Measurements from ENCODE around the gene DCUN1D1.
"Not testable (repeated sequence)": the region's sequence is repeated elsewhere in the genome, so short reads cannot be mapped to it uniquely, and the experiment has no call there.

The DCUN1D1 gene

DNA sequence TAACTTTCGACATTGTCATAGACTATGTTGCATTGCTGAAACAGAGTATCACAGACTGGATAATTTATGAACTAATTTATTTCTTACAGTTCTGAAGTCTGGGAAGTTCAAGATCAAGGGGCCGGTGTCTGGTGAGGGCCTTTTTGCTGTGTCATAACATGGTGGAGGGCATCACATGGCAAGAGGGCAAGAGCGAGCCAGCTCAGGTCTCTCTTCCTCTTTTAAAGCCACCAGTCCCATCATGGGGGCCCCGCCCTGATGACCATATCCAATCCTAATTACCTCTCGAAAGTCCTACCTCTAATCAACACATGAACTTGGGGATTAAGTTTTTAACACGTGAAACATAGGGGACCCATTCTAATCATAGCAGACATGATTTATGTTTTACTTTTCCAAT, 33.5 kb upstream of the DCUN1D1 start:
- no peak for DNase-seq (ENCODE audit: extremely low read depth, low read depth)
- no peak overlapping the region for H3K4me3 ChIP-seq (replicated peaks; ENCODE audit: low read depth, low read length)
- TF ChIP-seq, protein P1, sequence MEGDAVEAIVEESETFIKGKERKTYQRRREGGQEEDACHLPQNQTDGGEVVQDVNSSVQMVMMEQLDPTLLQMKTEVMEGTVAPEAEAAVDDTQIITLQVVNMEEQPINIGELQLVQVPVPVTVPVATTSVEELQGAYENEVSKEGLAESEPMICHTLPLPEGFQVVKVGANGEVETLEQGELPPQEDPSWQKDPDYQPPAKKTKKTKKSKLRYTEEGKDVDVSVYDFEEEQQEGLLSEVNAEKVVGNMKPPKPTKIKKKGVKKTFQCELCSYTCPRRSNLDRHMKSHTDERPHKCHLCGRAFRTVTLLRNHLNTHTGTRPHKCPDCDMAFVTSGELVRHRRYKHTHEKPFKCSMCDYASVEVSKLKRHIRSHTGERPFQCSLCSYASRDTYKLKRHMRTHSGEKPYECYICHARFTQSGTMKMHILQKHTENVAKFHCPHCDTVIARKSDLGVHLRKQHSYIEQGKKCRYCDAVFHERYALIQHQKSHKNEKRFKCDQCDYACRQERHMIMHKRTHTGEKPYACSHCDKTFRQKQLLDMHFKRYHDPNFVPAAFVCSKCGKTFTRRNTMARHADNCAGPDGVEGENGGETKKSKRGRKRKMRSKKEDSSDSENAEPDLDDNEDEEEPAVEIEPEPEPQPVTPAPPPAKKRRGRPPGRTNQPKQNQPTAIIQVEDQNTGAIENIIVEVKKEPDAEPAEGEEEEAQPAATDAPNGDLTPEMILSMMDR (IDR thresholded peaks at IDR 0.05; ENCODE audit: low read depth, low read length, missing control alignments): no peak

DNA sequence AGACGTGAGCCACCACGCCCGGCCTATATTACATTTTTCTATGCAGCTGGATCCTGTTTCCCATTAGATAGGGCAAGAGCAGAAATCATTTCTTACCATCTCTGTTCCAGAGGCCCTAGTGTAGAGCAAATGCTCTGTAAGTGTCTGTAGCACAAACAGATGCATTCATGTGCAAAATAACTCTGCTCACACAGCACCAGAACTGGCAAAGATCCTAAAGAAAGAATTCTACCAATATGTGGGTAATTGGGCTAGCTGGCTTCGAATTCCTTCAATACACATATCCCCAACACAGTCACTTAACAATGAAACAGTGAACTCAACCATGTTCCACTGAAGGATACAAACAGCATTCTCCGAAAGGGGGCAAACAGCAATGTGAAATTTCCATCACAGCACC, 32.7 kb upstream of the DCUN1D1 start:
- TF ChIP-seq, protein P1 (IDR thresholded peaks at IDR 0.05; ENCODE audit: low read depth, low read length, missing control alignments): no peak

DNA sequence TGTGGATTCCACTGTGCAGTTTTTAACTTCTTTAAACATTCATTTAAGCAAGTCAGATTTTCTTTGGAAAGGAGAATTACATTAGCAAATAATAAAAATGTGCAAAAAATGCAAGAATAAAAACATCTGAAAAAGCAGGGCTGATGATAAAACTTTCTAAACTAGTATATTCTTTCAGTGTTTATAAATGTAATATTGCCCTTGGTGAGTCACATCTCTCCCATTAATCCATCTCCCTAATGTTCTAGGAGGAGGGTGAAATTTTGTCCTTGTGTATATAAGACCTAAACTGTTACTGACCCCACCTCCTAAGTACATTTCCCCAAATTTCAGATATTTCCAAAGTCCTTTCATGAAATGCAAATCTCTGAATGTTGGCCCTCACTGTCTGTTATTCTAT, 28.5 kb upstream of the DCUN1D1 start:
- DNase-seq (ENCODE audit: extremely low read depth, low read depth): no peak
- TF ChIP-seq, protein P1 (IDR thresholded peaks at IDR 0.05; ENCODE audit: low read depth, low read length, missing control alignments): no peak
- H3K4me3 ChIP-seq (replicated peaks; ENCODE audit: low read depth, low read length): no peak overlapping the region

More for the DNA sequence above, 32.7 kb upstream of the DCUN1D1 start:
- no peak for DNase-seq (ENCODE audit: extremely low read depth, low read depth)
- no peak overlapping the region for H3K4me3 ChIP-seq (replicated peaks; ENCODE audit: low read depth, low read length)

DNA sequence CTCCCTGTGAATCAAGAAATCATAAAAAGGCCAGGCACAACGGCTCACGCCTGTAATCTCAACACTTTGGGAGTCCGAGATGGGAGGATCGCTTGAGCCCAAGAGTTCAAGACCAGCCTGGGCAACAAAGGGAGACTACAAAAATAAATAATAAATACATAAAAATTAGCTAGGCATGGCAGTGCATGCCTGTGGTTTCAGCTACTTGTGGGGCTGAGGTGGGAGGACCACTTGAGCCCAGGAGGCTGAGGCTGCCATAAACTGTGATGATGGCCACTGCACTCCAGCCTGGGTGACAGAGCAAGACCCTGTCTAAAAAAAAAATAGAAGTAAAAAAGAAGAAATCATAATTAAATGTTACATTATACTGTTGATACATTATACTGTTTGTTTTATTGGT, 28.0 kb upstream of the DCUN1D1 start:
- no peak overlapping the region for H3K4me3 ChIP-seq (replicated peaks; ENCODE audit: low read depth, low read length)
- TF ChIP-seq, protein P1 (IDR thresholded peaks at IDR 0.05; ENCODE audit: low read depth, low read length, missing control alignments): no peak
- no peak for DNase-seq (ENCODE audit: extremely low read depth, low read depth)

DNA sequence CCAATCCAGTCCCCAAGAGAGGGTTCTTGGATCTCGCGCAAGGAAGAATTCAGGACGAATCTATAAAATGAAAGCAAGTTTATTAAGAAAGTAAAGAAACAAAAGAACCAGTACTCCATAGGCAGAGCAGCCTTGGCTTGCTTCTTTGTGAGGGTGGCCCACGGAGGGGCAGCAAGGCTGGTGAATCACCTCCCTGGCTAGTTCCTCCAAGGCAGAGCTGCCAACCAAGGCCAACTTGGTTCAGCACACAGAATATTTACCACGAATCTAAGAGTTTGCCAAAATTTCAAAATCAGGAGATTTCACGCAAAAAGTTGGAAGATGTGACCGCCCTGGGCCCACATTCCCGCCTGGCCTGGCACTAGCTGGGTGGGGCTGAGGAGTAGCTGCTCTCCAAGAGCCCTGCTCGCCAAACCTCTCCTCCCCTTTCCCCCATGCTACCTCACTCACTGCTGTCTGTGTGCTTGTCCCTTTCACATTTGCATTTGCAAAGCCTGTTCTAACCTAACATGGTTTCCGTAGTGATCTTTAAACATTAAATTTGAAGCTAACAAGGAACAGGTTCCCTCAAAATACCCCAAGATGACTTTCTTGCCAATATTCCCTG, 26.2 kb upstream of the DCUN1D1 start:
- TF ChIP-seq, protein P1 (IDR thresholded peaks at IDR 0.05; ENCODE audit: low read depth, low read length, missing control alignments): no peak
- no peak for DNase-seq (ENCODE audit: extremely low read depth, low read depth)
- H3K4me3 ChIP-seq (replicated peaks; ENCODE audit: low read depth, low read length): no peak overlapping the region

DNA sequence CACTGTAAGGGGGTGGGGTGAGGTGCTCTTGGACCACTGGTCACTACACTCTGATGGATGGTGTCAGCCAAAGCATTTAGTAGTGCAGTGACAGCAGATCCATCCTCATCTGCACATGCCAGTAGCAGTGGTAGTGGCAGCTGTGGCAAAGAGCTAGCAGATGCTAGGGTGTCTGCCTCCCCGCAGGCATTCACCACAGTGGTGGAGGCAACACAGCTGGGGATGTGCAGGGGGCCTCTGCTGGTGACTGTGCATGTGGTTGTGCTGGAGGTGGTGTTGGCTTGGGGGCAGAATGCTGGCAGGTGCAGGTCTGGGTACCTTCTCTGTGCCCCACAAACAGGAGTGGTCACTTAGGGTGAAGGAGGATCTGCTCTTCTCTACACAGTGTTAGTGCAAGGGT, 19.4 kb upstream of the DCUN1D1 start:
- TF ChIP-seq, protein P1 (IDR thresholded peaks at IDR 0.05; ENCODE audit: low read depth, low read length, missing control alignments): no peak
- no peak for DNase-seq (ENCODE audit: extremely low read depth, low read depth)
- H3K4me3 ChIP-seq (replicated peaks; ENCODE audit: low read depth, low read length): no peak overlapping the region

DNA sequence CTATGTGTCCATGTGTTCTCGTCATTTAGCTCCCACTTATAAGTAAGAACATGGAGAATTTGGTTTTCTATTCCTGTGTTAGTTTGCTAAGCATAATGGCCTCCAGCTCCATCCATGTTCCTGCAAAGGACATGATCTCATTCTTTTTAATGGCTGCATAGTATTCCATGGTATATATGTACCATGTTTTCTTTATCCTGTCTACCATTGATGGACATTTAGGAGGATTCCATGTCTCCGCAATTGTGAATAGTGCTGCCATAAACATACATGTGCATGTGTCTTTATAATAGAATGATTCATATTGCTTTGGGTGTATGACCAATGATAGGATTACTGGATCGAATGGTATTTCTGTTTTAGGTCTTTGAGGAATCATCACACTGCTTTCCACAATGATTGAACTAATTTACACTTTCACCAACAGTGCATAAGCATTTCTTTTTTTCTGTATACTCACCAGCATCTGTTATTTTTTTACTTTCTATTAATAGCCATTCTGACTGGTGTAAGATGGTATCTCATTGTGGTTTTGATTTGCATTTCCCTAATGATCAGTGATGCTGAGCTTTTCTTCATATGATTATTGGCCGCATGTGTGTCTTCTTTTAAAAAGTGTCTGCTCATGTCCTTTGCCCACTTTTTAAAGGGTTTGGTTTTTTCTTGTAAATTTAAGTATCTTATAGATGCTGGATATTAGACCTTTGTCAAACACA, 13.3 kb upstream of the DCUN1D1 start:
- H3K4me3 ChIP-seq (replicated peaks; ENCODE audit: low read depth, low read length); DNase-seq (ENCODE audit: extremely low read depth, low read depth): not testable (repeated sequence)
